GM19240 (cell line): ENCODE measurements around the gene TRIM50.
"Not testable (repeated sequence)": the region's sequence is repeated elsewhere in the genome, so short reads cannot be mapped to it uniquely, and the experiment has no call there.

Experiments used
- DNase-seq: peaks from one replicate; pipeline ENCODE4 v3.0.0; 2011; ENCODE audit warnings: low spot score; ENCODE audit not compliant: insufficient read length

TRIM50 gene

DNA sequence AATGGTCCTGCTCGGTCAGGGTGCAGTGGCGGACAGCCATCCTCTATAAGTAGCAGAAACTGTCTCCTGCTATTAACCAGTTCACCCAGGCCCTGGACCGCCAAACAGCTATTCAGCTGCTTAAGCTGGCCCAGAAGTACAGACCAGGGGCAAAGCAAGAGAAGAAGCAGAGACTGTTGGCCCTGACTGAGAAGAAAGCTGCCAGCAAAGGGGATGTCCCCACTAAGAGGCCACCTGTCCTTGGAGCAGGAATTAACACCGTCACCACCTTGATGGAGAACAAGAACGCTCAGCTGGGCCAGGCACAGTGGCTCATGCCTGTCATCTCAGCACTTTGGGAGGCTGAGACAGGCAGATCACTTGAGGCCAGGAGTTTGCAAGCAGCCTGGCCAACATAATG is 13.6 kb downstream of the TRIM50 start:
- no peak for DNase-seq

DNA sequence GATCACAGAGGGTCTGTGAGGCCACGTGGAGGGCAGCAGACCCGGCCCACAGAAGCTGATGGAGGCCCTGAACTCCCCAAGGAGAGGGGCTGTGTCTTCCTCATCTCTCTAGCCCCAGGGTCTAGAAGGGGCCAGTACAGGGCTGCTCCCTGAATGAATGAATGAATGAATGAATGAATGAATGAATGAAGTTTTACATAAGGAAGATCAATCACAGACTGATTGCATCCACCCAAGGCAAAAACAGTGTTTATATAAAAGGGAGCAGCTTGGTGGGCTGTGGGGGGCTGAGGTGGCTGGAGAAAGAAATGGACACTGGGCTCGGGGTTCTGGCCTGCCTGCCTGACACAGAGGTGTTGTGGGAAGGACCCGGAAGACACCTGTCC is 14.4 kb downstream of the TRIM50 start:
- DNase-seq: no peak

GRCh38 chr7:73312831-73313520 is 14.9 kb downstream of the TRIM50 start:
- DNase-seq: no peak

GRCh38 chr7:73311421-73311820 is 16.5 kb downstream of the TRIM50 start:
- not testable (repeated sequence) for DNase-seq

- DNase-seq: peak; percentile 97
Observed at GRCh38 chr7:73308665-73309214, 19.1 kb downstream of the TRIM50 start, which contains the start of gene NSUN5. NSUN5 (minus strand) TSS chr7:73308826; CDS start chr7:73308790, 36 bp downstream.

- peak; percentile 41 for DNase-seq
Observed at GRCh38 chr7:73308074-73308664, 19.7 kb downstream of the TRIM50 start.

DNA sequence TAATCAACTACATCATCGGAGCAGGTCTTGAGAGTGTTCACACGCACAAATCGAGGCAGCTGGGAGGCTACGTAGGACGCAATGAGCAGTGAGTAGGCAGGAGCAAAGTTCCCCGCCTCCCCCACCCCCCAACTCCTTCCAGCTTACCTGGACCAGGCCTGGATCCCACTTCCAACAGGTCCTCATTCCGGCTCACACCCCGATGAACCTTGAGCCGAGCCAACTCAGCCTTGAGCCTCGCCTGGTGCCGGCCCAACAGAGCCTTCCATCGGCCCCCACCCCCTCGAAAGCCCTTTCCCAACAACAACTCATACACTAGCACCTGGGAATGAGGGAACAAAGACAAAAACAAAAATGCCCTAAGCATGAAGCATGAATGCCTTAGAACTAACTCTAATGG is 20.4 kb downstream of the TRIM50 start:
- no peak for DNase-seq

- not testable (repeated sequence) for DNase-seq
Observed at GRCh38 chr7:73304612-73305387, 23.1 kb downstream of the TRIM50 start.

- no peak for DNase-seq
Observed at GRCh38 chr7:73304071-73304470, 23.8 kb downstream of the TRIM50 start.

- no peak for DNase-seq
Observed at GRCh38 chr7:73303546-73303945, 24.3 kb downstream of the TRIM50 start.

DNA sequence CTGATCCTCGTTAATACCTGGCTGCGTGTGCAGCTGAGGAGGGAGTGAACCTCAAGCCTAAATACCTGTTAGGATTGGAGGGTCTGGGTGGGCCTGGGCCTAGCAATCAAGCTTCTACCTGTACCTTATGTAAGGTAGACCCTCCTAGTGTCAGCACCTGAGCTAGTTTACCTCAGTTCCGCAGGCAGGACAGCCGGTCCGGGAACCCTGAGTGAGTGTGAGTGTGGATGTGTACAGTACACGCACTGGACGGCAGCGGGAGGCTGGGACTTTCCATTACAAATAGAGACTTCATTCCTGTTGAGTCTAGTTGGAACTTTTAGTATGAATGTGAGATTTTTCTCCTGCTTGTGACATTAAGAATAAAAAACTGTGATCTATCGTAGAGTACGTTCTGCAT is 25.0 kb downstream of the TRIM50 start:
- not testable (repeated sequence) for DNase-seq

DNA sequence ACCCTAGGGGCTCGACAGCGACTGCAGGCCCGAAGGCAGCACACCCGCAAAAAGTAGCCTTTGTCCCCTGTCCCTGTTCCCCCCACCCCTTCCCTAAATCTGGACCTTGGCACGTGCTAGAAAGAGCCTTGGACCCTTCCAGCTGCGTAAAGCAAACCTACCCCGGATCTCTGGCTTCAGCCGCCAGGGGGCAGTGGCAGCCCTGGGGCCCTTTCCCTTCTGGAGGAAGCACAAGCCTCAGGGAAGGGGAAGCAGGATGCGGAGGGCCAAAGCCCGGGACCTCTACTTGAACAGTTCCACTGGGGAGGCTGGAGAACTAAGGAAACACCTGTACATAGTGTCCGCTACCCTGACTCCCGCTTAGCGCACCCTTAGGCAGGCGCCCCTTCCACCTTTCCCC is 26.8 kb downstream of the TRIM50 start:
- not testable (repeated sequence) for DNase-seq

GRCh38 chr7:73299812-73300211 is 28.1 kb downstream of the TRIM50 start:
- DNase-seq: not testable (repeated sequence)

DNA sequence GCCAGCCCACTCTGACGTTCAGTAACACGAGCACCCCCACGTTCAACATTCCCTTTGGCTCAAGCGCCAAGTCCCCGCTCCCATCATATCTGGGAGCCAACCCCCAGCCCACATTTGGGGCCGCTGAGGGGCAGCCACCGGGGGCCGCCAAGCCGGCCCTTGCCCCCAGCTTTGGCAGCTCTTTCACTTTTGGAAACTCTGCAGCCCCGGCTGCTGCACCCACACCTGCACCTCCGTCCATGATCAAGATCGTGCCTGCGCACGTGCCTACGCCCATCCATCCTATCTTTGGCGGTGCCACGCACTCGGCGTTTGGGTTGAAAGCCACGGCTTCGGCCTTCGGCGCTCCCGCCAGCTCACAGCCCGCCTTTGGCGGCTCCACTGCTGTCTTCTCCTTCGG is 30.2 kb downstream of the TRIM50 start:
- not testable (repeated sequence) for DNase-seq

- not testable (repeated sequence) for DNase-seq
Observed at GRCh38 chr7:73297235-73297634, 30.6 kb downstream of the TRIM50 start.

DNA sequence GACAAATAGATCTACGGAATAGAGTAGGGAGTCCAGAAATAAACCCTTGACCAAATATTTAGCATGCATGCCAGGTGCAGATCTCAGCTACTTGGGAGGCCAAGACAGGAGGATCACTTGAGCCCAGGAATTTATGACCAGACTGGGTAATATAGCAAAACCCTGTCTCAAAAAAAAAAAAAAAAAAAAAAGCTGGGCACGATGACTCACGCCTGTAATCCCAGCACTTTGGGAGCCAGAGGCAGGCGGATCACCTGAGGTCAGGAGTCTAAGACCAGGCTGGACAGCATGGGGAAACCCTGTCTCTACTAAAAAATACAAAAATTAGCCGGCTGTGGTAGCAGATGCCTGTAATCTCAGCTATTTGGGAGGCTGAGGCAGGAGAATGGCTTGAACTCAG is 50.7 kb downstream of the TRIM50 start:
- DNase-seq: not testable (repeated sequence)

- not testable (repeated sequence) for DNase-seq
Observed at GRCh38 chr7:73267813-73268212, 60.1 kb downstream of the TRIM50 start.

DNA sequence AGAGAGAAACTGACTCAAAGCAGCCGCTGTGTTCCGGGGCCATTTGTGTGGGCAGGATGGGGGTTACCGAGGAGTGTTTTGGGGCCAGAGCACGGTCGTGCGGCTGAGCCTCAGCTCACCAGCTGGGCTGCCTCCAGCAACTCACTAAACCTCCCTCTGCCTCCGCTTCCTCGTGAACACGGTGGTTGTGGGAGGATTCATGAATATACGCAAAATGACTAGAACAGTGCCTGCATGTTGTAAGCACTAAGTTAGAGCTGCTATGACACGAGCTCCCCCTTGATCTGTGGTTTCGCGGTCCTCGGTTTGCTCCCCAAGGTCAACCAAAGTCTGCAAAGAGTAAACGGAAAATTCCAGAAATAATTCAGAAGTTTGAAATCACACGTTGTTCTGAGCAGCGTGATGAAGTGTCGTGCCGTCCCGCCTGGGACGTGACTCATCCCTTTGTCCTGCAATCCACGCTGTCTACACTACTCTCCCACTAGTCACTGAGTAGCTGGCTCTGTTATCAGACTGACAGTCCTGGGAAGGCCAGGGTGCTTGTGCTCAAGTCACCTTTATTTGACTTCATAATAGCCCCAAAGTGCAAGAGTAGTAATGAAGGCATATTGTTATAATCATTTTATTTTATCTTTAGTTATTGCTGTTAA is 61.0 kb downstream of the TRIM50 start:
- DNase-seq: not testable (repeated sequence)
